Stimulated activated CD4-positive, alpha-beta T cell treated with anti-CD3 and anti-CD28 coated beads, Interleukin-1b, Interleukin-23, amount 100 ng/mL, for 24 hours (primary cell): ENCODE measurements around the gene GPR75.
"Not testable (repeated sequence)": the region's sequence is repeated elsewhere in the genome, so short reads cannot be mapped to it uniquely, and the experiment has no call there.

ENCODE experiments used
- DNase-seq, 4 experiments: peaks; one replicate each; pipeline ENCODE4 v3.0.0-alpha.2; 2020; ENCODE audit warnings: low read depth in 4 of 4, low spot score in 1 of 4

GPR75 gene

GRCh38 chr2:53854678-53855077 lies 5.1 kb downstream of the GPR75 start:
- DNase-seq = no peak

- no peak for DNase-seq
These were observed 7.2 kb downstream of the GPR75 start for GRCh38 chr2:53852532-53852931.

GRCh38 chr2:53851052-53851757 lies 8.6 kb downstream of the GPR75 start:
- DNase-seq = not testable (repeated sequence)

GRCh38 chr2:53848062-53848461 lies 11.7 kb downstream of the GPR75 start:
- DNase-seq = no peak

DNA sequence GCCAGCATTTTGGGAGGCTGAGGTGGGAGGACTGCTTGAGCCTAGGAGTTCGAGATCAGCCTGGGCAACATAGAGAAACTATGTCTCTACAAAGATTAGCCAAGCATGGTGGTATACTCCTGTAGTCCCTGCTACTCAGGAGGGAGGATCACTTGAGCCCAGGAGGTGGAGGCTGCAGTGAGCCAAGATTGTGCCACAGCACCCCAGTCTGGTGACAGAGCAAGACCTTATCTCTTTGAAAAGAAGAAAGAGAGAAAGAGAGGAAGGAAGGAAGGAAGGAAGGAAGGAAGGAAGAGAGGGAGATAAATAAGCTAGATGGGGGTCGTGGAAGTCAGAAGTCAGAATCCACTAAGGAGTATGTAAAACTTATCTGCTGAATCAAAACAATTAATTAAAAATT lies 16.2 kb downstream of the GPR75 start:
- no peak for DNase-seq

GRCh38 chr2:53842891-53843290 lies 16.9 kb downstream of the GPR75 start:
- no peak for DNase-seq

GRCh38 chr2:53841651-53842050 lies 18.1 kb downstream of the GPR75 start:
- not testable (repeated sequence) for DNase-seq

GRCh38 chr2:53840580-53840979 lies 19.2 kb downstream of the GPR75 start:
- no peak for DNase-seq

GRCh38 chr2:53829980-53830290 lies 29.8 kb downstream of the GPR75 start:
- not testable (repeated sequence) for DNase-seq

DNA sequence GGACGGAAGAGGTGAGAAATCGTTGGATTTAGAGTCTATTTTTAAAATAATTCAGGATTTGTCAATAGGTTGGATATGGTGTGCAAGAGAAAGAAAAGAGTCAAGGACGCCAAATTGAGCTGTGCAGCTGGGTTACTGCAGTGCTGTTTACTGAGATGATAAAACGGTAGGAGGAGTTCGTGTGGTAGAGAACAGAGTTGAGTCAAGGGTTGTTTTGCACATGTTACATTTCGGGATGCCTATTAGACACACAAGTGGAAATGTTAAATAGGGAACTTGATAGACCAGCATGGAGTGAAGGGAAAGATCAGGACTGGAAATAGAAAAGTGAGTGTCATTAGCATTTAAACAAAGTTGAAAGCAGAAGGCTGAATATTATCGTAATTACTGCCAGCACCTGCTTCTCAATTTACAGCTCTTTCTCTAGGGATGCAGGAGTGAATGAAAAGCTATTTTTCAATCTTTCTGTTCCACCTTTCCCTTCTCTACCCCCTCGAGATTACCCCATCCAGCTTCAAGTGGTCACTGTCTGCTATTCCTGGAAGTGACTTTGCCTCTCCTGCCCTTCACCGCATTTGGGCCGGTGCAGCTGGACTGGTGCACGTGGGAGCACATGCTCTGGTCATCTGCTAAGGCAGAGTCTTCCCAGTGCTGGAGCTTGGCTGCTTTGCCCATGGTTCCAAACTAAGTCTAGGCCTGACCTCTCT lies 30.3 kb downstream of the GPR75 start:
- no peak for DNase-seq

DNA sequence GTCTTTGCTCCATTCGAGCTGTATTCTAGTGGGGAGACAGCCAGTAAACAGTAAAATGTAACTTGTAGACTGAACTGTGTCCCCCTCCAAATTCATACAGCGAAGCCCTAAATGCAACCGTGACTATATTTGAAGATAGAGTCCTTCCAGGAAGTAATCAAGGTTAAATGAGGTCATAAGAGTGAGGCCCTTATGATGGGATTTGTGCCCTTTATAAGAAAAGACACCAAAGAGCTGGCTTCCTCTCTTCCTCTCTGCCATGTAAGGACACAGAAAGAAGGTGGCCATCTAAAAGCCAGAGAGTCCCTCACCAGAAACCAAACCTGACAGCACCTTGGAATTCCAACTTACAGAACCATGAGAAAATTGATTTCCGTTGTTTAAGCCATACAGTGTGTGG lies 31.4 kb downstream of the GPR75 start:
- no peak for DNase-seq

DNA sequence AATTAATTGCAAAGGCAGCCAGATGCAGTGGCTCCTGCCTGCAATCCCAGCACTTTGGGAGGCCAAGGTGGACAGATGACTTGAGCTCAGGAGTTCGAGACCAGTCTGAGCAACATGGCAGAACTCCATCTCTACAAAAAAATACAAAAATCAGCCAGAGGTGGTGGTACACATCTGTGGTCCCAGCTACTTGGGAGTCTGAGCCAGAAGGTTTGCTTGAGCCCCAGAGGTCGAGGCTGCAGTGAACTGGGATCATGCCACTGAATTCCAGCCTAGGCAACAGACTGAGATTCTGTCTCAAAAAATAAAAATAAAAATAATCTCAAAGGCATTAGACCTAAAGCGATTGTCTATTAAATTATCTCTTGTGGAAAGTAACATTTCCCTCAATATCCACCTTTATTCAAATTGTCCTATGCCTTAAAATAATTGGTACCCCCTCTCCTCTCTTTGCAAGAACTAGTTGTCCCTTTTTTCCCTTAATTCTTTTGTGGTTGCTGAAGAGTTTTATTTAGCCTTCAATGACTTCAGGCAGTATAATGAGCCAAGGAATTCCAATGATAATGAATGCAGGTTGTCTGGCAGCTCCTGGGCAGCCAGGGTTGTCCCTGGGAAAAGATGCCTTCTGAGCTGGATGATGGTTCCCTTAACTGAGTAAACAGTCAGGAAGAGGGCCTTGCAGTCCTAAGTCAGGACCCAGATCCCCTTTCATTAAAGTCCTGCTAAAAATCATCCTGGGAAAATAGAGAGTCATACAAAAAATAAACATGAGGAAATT lies 32.2 kb downstream of the GPR75 start:
- no peak for DNase-seq

- no peak for DNase-seq
These were observed 33.0 kb downstream of the GPR75 start for GRCh38 chr2:53826587-53827397.

GRCh38 chr2:53826030-53826410 lies 33.7 kb downstream of the GPR75 start:
- no peak for DNase-seq

GRCh38 chr2:53823639-53824038 lies 36.1 kb downstream of the GPR75 start:
- not testable (repeated sequence) for DNase-seq

GRCh38 chr2:53821810-53822209 lies 38.0 kb downstream of the GPR75 start:
- no peak for DNase-seq

DNA sequence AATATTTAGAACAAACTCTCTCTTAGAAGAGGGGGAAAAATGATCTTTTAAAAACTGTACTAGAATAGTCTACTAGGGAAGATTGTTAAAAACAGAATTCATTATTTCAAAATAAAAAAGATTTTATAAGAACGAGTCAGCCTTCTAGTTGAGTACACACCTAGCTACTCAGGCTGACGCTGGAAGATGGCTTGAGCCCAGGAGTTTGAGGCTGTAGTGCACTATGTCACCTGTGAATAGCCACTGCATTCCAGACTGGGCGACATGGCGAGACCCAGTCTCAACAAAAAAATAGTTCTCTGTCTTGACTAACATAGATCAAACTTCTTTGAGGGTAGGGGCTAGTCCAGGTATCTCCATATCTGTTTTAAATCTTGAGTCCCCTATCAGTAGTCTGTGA lies 39.1 kb downstream of the GPR75 start:
- no peak for DNase-seq

DNA sequence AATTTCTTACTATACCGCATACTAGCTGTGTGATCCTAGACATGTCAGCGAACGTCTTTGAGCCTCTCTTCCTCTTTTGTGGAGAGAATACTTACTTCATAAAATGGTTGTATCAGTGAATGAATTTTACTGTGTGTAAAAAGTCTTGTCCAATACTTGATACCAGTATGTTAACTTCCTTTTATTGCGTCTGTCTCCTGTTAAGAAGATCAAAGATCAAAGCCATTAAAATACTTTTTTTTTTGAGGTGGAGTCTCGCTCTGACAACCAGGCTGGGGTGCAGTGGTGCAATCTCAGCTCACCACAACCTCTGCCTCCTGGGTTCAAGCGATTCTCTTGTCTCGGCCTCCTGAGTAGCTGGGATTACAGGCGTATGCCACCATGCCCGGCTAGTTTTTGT lies 39.7 kb downstream of the GPR75 start:
- no peak for DNase-seq

DNA sequence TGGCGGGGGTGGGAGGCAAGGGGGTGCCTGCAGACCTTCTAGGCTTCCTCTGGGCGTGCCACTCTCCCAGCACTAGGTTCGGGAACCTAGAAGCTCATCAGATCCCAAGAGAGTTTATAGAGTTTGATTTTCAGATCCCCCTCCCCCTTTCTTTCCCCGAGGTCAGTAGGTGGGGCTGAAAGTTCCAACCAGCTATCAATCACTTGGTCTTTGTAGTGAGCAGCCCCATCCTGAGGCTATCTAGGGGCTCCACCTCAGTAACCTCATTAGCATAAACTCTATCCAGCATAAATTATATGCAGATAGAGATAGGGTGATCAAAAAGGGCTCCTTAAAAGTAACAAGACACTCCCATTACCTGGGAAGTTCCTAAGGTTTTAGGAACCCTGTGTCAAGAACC lies 40.1 kb downstream of the GPR75 start:
- DNase-seq = no peak

GRCh38 chr2:53818854-53819435 lies 40.8 kb downstream of the GPR75 start:
- no peak for DNase-seq

- no peak for DNase-seq
These were observed 46.6 kb downstream of the GPR75 start for GRCh38 chr2:53813151-53813550.
